Hair follicular keratinocyte (primary cell): ENCODE measurements around the gene CABYR. TPM values are rescaled to one million over a fixed set of nuclear protein-coding genes. Genes with fewer than 3 reads are reported as not detected.

Experiments
- total RNA-seq: library from RNA; depleted of rRNA; stranded (reverse); fragments of >200 nt; gene quantifications from 2 replicates; pipeline ENCODE4 v1.2.3, GENCODE V29; 2015

The CABYR gene
- total RNA-seq: 6.4 and 13.3 TPM in 2 replicates

GRCh38 chr18:24138789-24139616 lies at the start of gene CABYR:
Gene CABYR (plus strand): TSS chr18:24139062. CDS start chr18:24143115, 4,053 bp downstream.

Other genes with a start within 250 kb of the CABYR start
- gene TTC39C, start 124.3 kb upstream of the CABYR start, total RNA-seq: 33.7 and 34.0 TPM in 2 replicates